ENCODE measurements around the gene GAS7.
A peak's percentile ranks its signal among the peaks of the same experiment; 100 is the strongest.

The GAS7 gene

DNA sequence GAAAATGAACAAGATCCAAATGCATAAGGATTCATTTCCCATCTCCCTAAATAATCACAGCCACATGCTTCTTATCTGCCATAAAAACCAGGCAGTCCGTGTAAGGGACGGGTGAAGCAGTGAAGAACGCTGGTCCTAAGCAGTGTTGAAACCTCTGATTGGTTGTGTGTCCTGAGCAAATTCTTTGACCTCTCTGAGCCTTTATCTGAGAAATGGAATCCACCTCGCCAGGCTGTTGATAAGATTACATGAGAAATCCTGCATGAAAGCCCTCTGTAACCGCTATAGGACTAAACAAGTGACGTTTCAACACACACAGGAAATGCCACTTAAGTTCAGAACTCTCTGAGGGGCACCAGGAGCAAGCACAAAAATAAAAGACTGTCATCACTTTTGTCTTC, 26.8 kb downstream of the GAS7 start:
- no peak for DNase-seq (ENCODE audit: low spot score)

DNA sequence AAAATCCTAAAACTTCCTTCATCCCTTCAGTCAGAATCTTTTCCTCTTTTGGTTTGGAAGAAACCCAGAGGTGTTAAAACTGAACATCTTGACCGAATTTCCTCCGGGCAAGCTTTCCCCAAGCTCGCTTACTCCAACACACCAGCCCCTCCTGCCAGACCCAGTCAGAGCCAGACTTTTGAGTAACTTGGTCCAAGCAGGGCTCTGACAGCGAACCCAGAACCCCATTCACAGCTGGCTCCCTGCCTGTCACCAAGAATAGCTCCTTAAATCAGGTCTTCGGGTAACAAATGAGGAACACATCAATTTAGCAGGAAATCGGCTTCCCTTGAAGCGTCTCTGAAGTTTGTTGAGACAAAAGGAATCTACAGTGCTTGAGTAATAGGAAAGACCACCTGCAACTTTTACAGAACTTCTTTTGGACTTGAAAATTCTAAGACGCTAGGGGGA, 27.3 kb downstream of the GAS7 start:
- DNase-seq (ENCODE audit: low spot score): peak; percentile 48

DNA sequence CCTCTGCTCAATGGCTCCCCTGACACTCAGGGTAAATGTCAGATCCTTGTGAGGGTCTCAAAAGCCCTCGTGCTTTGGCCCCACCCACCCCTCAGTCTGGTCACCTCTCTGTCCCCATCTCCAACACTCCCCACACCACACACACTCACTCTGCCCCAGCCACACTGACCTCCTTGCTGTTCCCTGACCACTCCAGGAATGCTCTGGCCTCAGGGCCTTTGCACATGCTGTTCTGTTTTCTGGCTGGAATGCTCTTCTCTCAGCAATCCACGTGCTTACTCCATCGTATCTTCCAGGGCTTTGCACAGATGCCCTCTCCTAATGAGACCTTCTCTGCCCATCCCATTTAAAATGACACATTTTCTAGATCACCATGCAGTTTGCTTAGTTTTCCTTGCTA, 28.2 kb downstream of the GAS7 start:
- no peak for DNase-seq (ENCODE audit: low spot score)

DNA sequence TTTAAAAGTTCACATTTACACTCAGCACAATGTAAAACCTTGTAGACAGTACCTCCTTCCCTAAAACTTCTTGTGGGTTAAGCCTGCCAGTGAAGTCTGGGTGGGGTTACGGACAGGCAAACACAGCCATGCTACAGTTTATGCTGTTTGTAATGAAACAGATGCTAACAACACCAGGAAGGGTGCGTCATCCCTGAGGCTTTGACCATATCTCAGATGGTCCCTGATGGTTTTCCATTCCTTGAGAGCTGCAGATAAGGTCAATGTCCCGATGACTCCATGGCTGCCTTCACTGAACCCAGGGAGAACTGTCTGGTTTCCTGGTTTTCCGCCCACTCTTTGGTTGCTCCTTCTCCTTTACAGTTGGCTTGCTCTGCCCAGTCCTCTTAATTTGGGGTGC, 29.1 kb downstream of the GAS7 start:
- no peak for DNase-seq (ENCODE audit: low spot score)

DNA sequence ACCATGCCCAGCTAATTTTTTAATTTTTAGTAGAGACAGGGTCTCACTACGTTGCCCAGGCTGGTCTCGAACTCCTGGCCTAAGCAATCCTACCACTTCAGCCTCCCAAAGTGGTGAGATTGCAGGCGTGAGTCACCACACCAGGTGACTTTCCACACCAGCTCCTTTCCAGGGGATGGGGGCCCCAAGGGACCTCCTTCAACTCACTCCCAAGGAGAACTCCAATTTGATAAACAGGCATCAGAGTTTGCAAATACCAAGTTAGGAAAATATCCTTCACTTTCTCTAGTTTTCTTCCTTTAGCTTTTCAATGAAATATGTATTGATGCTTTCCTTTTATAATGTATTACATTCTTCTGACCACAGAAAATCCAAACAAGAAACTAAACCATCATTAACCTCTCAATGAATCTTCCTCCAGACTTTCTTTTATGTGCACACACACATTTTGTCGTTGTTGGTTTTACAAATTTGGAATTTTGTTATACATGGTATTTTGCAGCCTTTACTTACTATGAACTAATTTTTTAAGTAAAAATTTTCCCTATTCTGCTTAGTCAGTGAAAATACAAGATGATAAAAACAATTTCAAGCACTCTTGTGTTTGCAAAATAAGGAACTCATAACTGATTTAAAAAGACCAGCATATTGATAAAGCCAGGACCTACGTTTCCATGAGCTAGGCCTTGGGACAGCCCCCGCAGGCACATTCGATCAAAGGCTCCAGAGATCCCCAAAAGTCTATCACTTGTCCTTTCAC, 32.0 kb downstream of the GAS7 start:
- DNase-seq (ENCODE audit: low spot score): no peak

DNA sequence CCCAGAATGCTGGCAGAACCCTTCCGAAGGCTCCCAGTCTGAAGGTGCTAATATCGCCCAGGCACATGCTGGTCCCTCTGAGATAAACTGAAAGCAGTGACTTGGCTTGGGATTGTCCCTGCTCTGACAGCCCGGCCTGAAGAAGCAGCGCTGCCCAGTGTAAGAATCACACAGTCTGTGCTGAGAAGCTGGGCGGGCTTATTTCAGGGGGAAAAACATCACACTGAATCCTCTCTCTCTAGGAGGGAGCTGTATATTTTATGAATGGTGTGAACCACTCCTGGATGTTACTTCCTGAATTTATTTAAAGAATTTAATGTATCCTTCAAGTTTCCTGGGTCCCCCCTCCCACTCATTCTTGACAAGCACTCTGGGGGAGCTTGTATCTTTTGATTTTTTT, 36.3 kb downstream of the GAS7 start:
- no peak for DNase-seq (ENCODE audit: low spot score)

DNA sequence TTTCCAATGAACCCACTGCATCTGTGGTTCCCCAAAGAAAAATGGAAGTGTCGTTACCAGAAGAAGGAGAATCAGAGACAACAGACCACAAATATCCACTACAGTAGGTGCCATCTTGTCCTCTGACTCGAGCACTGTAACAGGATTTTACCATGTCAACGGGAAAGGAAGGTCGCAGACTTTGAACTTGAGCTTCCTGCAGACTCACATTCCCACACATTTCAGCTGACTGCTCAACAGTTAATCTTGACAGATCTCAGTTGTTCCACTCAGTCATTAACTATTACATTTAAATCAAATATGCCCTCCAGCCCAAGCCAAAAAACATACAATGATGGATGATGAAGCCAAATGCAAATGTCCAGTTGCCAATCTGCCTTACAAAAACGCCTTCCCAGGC, 37.0 kb downstream of the GAS7 start:
- no peak for DNase-seq (ENCODE audit: low spot score)

DNA sequence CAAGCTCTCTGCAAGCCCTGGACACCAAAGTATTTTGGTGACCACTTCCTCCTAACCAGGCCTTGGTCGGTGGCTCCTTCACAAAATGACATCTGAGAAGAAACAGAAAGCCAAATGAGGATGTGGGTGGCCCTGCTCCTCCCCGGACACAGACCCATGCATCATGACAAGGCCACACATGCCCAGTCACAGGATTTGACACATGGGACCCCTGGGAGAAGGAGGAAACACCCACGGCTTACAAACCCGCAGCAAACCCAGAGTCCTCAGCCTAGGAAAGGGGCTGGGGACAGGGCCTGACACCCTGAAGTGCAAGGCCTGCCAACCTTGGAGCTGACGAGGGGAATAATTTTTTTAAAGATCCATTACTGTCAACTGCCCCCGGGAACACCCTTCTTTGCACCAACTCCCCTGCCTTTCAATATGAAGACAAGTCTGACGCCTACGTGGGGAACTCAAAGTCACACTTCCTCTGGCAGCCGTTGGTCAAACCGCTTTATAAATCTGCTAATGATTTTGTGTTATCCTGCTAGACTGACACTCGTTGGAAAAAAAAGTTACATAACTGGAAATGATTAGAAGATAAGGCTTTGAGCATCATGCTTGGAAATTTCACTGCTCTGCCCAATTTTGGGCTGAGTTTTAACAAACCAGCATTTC, 41.3 kb downstream of the GAS7 start:
- peak; percentile 71 for DNase-seq (ENCODE audit: low spot score)

DNA sequence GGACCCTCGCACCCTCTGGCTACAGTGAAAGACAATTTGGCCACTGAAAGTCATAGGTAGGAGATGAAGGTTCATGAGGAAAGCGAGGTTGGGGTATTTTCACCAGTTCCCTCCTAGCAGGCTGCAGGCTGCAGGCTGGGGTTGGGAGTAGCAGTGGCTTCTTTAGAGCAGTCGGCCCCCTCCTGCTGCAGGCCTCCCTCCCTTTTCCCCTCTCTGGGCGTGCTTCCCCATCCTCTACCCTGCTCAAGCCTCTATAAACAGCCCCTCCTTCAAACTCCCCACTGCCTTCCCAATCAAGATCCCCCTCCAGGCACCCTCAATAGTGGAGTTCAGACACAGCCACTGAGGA, 41.8 kb downstream of the GAS7 start:
- DNase-seq (ENCODE audit: low spot score): no peak

DNA sequence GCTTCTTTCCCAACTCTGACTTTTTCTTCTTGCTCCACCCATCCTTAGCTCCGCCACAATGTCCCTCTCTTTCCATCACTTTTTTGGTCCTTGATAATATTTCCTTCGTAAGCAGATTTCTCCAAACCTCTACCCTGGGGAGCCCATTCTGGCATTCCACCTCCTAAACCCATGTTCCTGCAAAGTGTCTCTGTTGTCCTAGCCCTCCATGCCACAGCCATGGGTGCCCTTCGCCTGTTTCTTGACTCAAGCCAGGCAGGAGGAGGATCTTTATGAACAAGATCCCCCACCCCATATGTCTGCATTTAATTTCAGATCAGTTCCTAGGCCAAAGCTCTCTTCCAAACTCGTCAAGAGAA, 42.4 kb downstream of the GAS7 start:
- DNase-seq (ENCODE audit: low spot score): no peak

DNA sequence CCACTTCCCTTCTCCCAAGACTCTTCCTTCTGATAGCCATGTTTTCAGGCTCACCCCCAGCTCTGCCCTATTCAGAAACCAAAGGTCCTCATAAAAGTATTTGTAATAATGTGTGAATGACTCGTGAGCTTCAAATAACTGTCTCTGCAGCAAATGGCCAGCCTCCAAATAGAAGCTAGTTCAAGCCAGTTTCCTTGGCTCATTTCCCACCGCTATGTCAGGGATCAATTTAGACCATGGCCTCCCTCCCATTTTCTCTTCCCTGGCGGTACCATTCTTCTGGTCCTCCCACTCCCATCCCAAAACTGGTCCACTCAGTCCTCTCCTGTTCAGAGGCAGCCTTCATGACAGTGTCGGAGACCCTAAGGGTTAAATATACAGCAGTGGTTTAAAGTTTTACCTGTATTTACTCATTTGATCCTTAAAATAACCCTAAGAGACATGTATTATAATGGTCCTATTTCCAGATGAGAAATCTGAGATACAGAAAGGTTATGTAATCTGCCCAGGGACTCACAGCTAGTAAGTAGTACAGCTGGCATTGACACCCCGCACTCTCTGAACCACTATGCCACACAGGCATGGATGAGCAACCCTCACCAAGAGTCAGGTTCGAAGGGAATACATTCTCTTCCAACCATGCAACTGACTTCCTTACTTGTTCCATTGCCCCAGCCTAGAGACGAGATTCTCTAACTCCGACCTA, 42.9 kb downstream of the GAS7 start:
- DNase-seq (ENCODE audit: low spot score): no peak

DNA sequence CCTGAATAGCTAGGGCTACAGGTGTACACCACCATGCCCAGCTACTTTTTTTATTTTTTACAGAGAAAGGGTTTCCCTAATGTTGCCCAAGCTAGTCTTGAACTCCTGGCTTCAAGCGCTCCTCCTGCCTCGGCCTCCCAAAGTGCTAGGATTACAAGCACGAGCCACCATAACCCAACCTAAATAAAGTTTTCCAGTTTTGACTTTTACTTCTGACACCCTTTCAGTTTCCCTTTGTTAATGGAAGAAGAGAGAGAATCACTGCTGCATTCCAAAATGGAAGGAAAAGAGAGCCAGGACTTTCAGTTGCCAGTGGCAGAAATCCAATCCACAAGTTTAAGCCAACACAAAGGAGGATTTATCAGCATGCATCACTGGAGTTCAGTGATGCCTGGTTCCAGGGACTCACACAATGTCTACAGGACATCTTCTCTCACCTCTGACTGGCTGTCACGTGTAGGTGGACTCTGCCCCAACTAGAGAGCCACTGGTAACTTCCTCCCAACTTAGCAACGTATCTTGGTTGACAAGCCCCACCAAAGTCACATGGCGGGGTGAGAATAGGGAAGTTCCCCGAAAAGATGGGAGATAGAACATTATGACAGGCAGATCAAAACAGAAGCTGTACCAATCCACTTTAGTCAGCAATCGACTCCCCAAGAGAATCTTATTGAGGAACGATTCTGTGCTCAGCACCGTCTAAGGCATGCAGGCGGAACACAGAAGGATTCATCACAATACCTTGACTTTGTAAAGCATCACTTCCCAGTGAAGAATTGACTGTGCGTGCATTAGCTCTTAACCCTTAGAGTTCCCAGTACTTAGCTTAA, 46.5 kb downstream of the GAS7 start:
- DNase-seq (ENCODE audit: low spot score): peak; percentile 60

DNA sequence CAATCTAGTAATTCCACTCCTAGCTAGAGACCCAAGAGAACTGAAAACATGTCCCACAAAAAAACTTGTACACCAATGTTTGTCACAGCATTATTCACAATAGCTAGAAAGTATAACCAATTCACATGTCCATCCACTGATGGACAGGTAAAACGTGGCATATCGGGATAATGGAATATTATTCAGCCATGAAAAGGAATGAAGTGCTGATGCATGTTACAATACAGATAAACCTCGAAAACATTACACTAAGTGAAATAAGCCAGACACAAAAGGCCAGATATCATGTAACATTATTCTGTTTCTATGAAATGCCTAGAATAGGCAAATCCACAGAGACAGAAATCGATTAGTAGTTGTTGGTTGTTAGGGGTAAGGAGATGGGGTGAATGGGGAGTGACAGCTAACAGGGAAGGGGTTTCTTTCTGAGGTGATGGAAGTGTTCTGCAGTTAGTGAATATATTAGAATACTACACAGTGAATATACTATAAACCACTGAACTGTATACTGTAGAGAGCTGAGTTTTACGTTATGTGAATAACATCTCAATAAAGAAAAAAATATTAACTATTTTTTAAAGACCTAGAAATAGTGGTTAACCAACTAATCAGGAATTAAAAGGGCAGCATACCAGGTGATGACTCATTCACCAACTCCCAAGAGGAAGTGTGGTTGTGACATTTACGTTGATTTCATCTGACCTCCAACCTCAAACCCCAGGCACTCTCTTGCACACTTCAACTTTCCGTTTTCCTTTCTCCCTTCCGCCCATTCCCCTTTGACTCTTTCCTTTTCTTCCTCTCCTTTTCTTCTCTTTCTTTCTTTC, 48.6 kb downstream of the GAS7 start:
- peak; percentile 63 for DNase-seq (ENCODE audit: low spot score)

DNA sequence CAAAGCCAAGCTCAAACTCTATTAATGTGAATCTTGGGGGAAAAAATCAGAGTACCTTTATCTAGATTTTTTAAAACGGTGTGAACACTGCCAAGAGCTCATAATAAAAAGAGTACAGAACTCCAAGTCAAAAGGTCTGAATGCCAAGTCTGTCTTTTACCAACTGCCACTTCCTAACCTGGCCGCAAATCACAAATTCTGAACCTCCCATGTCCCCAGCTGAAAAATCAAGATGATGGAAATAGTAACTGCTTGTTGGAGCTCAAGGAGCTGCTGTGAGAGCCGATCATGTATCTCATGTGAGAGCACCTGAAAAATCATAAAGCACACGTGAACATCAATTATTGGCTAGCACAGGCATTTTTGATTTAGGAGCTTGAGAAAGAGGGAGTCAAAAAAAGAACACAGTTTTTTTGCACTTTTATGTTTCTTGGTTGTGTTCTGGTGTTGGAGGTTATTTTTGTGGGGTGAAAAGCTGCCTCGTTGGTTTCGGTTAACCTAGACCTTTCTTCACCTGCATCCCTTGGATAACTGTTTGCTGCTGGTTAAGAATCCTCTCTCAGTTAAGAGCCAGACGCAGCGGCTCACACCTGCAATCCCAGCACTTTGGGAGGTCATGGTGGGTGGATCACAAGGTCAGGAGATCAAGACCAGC, 50.5 kb downstream of the GAS7 start:
- no peak for DNase-seq (ENCODE audit: low spot score)

DNA sequence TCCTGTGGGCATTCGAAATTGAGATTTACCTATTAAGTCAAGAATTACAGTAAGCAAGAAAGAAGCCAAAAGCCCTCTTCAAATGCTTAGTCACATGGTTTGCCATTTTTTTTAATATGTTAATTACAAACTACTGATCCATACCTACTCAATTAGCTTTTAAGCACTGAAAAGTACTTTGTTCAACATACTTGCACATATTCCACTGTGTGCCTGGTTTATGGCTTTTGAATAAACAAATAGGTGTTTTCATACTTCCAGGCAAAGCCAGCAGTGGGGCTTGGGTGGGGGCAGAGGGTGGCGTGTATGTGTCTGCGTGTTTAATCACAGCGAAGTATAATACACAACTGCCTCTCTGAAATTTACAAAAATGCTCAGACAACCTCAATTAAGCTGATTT, 51.4 kb downstream of the GAS7 start:
- DNase-seq (ENCODE audit: low spot score): no peak

DNA sequence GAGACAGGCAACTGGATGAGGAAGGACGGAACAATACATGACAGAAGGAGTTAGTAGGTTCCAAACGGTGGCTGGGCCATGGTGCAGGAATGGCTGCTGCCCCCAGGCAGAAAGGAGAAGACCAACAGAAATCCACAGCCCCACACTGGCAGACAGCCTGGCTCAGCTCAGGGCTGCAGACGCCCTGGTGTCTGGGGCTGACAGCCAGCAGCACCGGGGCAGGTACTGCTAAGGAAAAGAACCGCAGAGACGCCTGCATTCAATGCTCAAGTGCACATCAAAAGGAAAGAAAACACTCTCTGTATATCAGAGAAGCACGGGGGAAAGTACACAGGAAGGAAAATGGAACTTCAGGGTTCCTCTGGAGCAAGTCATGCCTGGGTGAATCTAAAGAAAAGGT, 53.4 kb downstream of the GAS7 start:
- no peak for DNase-seq (ENCODE audit: low spot score)

DNA sequence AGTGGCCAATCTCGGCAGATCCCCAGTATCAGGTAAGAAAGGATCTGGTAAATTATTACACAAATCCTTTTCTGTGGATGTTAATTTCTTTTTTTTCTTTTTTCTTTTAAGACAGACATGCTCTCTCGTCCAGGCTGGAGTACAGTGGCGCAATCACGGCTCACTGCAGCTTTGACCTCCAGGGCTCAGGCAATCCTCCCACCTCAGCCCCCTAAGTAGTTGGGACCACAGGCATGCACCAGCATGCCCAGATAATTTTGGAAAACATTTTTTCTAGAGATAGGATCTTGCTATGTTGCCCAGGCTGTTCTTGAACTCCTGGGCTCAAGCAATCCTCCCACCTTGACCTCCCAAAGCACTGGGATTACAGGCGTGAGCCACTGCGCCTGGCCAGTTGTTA, 54.0 kb downstream of the GAS7 start:
- DNase-seq (ENCODE audit: low spot score): no peak

DNA sequence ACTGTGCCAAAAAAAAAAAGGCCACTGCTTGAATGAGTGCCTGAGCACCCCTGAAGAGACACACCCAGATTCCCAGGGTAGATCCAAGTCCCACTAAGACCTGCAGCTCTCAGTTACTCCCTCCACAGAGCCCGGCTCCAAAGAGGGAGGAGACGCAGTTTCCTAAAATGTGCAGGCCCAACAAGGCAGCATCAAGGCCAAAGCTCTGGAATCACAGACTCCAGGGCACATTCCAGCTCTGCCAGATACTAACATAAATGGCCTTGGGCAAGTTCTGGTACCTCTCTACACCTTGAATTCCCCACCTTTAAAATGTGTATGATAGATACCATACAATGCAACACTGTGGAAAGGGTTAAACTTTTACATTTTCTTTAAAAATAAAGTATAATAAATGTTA, 57.0 kb downstream of the GAS7 start:
- DNase-seq (ENCODE audit: low spot score): no peak

DNA sequence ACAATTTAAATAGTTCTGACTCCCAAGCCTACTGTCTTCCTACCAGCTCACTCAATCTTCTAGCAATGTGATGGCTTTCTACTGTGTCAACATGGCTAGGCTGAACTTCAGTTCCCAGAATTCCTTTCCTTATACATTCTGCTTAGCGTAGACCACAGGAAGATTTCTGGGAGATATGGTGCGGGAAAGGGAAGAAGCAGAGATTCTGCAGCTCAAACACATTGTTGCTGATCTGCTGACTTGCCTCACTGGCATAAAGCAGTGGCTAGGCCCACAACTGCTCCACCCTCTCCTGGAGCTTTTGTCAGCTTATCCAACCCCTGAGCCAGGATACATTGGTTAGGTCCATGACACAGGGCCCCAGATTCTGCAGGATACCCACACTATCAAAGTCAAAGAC, 58.8 kb downstream of the GAS7 start:
- no peak for DNase-seq (ENCODE audit: low spot score)

DNA sequence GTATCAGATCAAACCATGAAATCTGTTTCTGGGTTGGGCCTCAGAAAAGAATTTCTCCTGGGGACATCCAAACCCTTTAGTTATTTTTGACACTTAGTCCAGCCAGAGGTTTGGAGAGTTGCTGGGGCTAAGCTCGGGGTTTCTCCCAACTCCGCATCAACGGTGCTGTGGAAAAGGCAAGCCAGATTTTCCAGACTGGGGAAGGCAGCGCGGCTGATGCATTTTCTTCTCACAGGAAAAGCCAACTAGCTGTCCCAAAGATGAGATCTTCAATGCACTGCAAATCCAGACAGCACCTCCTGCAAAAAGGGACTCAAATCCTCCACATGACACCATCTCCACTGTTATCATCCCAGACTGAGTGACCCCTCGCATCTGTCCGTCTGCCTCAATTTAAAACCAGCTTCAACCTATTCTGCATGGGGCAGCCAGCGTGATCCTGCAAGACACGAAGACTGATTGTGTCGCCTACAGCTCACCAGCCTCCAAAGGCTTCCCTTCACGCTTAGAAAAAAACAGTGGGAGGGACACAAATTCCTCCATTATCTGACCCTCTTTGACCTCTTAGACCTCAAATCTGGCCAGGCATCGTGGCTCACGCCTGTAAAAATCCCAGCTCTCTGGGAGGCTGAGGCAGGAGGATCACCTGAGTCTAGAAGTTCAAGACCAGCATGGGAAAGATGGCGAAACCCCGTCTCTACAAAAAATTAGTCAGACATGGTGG, 62.0 kb downstream of the GAS7 start:
- no peak for DNase-seq (ENCODE audit: low spot score)

All from Ammon's horn (tissue), 1 donor.